GM23338 (cell line): ENCODE data around the gene SIMC1.

ENCODE experiments used
- EZH2 ChIP-seq: fragments of 200-600 bp; sonication (generic); IDR thresholded peaks from one replicate; pipeline ENCODE4 v1.8.0; 2017; ENCODE audit warnings: antibody characterized with exemption, mild to moderate bottlenecking, low read depth; ENCODE audit not compliant: unreplicated experiment
- EZH2phosphoT487 ChIP-seq: fragments of 200-600 bp; sonication (generic); IDR thresholded peaks from one replicate; pipeline ENCODE4 v1.8.1; 2018; ENCODE audit warnings: antibody characterized with exemption; ENCODE audit not compliant: unreplicated experiment
- POLR2AphosphoS5 ChIP-seq: IDR thresholded peaks from 2 replicates; pipeline ENCODE4 v1.6.1; 2016; ENCODE audit warnings: antibody characterized with exemption, low read depth
- TF ChIP-seq, protein P1 (sequence below), 2 experiments: fragments of 200-600 bp in 1 of 2; sonication (generic) in 1 of 2; conservative IDR thresholded peaks; 2 replicates each; pipeline versions ENCODE4 v1.5.1 to v1.6.1; 2016 to 2017; ENCODE audit warnings: antibody characterized with exemption in 2 of 2, low read depth in 2 of 2, mild to moderate bottlenecking in 2 of 2, moderate library complexity in 1 of 2

DNA sequence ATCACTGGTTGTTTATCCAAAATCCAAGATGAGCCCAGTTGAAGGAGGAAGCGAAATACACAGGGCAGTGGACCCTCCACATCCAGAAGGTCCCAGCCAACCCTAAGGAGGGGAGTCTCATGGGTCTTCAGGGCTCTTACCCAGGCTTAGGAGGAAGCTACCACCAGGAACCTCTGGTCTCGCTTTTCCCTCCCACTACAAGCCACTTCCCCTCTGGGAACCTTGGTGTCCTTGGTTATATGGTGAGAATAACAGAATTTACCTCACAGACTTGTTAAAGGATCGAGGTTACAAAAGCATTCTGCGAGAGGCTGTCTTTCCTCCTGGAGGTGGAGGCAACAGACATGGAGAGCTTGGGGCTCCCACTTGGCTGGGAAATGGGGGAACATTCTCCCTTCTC lies 153.8 kb downstream of the SIMC1 start:
- TF ChIP-seq, protein P1, sequence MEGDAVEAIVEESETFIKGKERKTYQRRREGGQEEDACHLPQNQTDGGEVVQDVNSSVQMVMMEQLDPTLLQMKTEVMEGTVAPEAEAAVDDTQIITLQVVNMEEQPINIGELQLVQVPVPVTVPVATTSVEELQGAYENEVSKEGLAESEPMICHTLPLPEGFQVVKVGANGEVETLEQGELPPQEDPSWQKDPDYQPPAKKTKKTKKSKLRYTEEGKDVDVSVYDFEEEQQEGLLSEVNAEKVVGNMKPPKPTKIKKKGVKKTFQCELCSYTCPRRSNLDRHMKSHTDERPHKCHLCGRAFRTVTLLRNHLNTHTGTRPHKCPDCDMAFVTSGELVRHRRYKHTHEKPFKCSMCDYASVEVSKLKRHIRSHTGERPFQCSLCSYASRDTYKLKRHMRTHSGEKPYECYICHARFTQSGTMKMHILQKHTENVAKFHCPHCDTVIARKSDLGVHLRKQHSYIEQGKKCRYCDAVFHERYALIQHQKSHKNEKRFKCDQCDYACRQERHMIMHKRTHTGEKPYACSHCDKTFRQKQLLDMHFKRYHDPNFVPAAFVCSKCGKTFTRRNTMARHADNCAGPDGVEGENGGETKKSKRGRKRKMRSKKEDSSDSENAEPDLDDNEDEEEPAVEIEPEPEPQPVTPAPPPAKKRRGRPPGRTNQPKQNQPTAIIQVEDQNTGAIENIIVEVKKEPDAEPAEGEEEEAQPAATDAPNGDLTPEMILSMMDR (conservative IDR thresholded peaks at IDR 0.05; ENCODE audit: low read depth in 2 of 2) = no peak
- TF ChIP-seq POLR2AphosphoS5 (no peak), EZH2phosphoT487 (no peak), EZH2 (no peak)
